ENCODE results near the gene PAXX.
A peak's percentile ranks its signal among the peaks of the same experiment; 100 is the strongest.

Gene PAXX

DNA sequence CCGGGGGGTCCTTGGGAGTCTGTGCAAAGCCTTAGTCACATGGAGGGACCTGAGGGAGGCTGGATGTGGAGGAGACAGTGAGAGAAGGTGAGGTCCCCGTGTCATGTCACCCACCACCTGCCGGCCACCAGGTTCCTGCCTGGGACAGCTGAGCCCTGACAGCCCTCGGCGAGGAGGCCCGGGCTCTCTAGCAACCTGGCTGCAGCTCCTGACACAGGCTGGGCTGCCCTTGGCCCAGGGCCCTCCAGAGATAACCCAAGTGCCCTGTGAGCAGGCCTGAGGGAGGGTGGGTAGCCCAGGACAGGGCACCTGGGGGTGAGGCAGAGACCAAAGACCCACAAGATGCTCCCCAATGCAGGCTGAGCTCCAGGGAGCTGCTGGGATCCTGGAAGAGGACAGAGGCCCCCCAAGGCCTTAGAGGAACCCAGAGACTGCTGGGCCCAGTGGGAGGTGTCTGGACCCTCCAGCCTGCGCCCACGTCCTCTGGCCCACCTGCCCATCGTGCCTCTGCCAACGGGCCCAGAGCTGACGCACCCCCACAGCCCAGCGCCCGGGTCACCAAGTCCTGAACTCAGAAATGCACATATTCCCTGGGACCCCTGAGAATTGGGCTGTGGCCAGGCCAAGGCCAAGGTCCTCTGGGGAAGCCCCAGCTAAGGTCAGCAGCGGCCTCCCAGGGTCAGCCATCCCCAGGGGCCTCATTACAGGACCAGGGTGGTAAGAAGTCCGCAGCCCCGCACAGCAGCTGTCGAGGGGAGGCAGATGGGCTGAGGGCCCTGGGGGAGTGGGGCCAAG, 23.7 kb upstream of the PAXX start:
- DNase-seq, result no peak

DNA sequence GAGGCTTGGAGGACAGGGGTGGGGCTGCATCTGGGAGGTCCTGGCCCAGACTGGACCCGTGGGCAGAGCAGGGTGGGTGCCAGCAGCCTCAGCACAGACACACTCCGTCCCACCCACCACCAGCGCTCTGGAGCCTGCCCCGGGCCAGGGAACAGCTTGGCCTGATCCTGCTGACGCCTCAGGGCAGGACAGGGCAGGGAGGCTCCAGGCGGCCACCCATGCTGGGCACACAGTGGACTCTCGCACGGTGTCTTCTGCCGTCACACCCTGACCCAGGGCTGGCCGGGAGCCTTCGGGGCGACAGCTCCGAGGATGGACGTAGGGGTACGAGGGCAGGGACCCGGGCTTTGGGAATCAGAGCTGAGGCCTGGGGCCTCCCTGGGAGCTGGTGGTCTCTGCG, 23.1 kb upstream of the PAXX start:
- no peak for DNase-seq

DNA sequence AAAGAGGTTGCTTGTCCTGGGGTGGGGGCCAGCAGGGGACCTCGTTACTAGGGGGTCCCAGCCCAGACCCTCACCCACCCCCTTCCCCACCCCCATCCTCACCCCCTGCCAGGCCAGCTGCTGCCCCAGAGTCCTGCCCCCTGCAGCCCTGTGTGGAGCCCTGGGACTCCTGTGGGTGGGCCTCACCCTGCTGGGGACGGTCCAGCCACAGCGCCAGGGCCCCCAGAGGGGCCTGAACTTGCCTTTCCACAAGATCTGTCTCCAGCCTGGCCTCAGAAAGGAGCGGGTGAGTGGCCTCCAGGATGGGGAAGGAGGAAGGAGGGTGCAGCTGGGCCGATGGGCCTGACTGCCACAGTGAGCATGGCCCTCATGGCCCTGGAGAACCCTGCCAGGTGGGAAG, 22.4 kb upstream of the PAXX start:
- no peak for DNase-seq

DNA sequence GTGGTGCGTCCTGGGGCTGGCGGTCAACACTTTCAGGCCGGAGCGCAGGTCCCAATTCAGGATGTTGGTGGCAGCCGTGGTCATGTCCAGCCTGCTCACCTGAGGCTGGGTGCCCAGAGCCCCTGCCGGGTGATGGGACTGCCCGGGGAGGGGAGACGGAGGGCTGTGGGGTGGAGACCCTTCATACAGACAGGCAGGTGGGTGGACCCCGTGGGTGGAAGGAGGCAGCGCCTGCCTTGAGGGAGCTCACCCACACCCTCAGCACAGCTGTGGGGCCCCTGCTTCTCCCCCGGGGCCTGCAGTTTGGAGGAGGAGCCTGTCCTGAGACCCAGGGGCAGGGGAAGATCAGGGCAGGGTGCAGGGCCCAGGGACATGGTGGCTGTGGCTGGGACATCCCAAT, 21.9 kb upstream of the PAXX start:
- no peak for DNase-seq

DNA sequence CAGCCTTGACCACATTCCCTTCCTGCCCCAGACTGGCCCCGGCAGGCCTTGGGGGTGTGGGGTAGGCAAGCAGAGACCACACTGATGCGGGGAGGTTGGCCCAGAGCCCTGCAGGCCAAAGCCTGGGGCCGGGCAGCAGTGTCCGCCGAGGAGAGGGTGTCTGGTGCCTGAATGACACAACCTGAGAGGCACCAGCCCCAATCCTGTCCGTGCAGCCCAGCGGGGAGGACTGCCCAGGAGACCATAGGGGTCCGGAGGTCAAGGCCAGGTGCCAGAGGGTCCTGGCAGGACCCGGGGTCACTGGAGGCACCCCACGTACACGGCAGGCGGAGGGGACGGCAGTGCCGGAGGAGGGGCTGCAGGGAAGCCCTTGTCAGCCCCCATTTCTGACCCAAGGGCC, 20.5 kb upstream of the PAXX start:
- DNase-seq, result no peak

DNA sequence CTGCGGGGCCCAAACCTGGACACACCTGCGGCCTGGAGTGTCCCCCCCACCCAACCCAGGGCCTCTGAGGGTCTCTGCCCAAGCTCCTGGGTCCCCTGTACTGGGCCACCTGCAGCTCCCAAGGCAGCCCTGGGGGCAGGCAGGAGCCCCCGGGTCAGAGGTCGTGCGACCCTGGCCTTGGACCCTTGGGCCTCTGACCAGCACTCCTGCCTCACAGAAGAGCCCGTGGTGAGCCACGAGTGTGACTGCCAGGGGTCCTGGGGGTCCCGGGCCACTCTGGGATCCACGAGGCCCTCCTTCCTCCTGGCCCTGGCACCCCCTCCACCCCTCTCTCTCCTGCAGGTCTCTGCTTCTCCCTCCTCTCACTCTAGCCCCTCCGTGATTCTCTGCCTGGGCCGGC, 19.9 kb upstream of the PAXX start:
- no peak for DNase-seq

DNA sequence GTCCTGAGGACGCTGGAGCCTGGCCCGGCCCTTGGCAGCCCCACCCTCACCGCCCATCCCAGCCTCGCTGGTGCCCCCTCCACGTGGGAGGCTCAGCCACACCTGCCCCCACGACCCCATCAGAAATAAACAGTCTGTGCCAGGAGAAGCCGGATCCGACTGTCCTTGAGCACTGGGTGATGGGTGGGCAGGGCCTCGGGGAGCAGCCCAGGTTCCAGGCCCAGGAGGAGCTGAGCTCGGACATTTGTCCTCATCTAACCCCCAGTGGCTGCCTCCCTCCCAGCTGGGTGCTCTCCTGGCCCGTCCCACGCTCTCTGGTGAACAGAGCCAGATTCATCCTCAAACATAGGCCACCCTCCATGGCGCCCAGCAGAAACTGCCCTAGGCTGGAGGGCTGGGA, 19.5 kb upstream of the PAXX start:
- DNase-seq, result no peak

DNA sequence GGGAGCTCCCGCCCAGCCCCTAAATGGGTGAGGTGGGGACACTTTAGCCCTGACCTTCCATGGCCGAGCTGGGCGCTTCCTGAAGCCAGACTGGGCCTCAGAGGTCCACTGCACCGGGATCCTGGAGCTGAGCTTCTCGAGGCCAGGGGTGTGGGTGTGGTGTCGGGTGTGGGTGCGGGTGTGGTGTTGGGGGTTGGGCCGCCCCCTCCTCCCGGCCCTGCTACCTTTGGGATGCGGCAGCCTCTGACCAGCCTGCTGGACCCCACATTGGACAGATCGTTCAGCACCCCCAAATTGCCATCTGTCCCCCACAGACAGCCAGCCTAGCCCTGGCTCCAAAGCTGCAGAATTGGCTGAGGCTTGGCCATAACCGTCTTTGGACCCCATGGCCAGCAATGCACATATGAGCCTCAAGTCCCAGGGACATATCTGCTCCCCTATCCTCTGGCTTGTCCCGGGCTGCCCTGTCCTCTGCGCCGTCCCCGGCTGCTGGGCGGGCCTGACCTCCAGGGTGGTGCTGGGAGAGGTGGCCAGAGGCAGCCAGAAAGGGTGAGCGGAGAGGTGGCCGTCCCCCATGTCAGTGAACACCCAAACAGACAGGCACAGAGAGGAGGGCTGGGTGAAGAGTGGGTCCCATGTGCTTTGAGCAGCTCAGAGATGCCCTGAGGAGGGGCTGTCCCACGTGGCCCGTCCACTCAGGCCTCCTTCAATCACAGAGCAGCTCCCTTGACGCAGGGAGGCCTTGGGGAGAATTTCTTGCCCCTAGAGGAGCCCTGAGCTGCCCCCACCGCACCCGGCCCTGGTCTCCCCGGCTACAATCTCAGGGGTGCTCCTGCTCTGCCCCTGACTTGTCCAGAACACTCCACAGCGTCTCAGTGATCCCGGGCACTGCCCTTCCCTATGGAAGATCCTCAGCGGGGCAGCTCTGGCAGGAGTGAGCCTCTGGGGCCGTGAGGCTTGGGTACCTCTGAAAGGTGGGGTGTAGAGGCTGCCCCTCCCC, 18.3 kb upstream of the PAXX start:
- DNase-seq, result no peak

DNA sequence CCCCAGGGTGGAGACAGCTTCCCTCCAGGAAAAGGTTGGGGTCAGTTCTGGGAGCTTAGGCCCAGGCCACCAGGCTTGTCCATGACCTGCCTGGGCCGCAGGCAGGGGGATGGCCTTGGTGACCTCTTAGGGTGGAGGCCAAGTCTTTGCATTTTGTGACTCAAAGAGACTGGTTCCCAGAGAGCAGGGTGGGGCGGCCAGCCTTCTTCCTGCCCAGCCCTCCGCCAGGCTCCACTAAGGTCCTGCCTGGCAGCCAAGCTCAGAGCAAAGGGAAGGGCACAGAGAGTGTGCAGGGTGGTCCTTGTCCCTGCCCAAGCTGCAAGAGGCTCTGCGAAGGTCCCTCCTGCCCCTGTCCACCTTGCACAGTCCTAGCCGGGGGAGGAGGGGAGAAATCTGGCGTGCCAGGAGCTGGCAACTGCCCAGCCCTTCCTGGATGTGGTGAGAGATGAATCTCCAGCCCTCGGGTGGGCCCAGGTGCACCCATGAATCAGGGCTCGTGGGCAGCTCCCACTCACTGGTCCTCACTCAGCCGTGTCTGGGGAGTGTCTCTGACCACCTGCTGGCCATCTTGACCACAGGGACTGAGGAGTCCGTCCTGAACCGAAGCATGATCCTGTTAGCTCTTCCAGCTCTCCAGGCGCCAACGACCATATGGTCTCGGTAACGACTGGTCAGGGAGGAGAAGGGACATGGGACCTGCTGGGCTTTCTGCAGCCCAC, 17.2 kb upstream of the PAXX start:
- peak; percentile 44 for DNase-seq

DNA sequence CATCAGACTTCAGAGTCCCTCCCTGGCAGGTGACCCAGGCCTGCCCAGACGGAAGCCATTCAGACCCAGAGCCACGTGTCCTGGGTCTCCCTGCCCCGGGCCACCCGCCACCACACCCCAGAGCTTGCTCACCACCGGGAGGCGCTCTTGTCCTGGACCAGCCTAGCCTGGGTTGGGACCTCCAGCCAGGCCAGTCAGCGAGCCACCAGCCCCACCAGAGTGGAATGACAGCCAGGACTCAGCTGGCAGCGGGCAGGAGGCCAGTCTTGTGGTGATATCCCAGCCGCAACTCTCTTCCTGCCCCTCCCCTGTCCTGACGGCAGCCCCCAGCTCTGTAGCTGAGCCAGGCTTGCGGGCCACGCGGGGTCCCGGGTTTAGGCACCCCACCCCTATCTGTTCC, 16.6 kb upstream of the PAXX start:
- DNase-seq, result peak; percentile 94

DNA sequence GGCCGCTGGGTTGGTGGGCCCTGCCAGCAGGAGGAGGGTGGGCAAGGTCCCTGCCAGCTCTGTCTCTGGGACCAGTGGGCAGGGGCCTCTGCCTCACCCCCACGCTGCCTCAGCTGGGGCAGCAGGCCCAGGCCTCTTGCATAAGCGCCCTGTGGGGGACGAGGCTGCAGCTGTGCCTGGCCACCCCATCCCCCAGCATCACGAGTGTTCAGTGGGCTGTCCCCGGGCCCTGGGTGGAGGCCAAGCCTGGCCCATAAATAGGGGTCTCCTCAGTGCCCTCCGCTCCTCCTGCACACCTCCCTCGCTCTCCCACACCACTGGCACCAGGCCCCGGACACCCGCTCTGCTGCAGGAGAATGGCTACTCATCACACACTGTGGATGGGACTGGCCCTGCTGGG, 15.0 kb upstream of the PAXX start, which contains the start of gene PTGDS:
PTGDS (plus strand) TSS at position 282 of the 400 bp plus-strand sequence; CDS start at position 357, 75 bp downstream.
- no peak for DNase-seq

DNA sequence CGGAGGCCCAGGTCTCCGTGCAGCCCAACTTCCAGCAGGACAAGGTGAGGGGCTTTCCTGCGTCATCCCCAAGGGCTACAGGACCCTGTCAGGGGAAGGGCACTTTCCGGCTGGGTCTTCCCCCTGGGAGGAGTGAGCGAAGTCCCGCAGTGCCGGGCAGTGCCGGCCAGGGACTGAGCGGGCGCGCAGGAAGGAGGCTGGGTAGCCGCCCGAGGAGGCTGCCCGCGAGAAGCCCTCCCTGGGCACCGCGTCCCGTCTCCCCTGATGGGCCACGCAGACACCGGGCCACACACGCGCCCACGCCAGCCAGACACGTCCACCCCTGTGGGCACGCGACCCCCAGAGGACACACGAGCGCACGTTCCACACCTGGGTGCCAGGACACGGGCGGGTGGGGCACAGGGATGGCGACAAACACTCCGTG, 14.6 kb upstream of the PAXX start:
- DNase-seq, result no peak

DNA sequence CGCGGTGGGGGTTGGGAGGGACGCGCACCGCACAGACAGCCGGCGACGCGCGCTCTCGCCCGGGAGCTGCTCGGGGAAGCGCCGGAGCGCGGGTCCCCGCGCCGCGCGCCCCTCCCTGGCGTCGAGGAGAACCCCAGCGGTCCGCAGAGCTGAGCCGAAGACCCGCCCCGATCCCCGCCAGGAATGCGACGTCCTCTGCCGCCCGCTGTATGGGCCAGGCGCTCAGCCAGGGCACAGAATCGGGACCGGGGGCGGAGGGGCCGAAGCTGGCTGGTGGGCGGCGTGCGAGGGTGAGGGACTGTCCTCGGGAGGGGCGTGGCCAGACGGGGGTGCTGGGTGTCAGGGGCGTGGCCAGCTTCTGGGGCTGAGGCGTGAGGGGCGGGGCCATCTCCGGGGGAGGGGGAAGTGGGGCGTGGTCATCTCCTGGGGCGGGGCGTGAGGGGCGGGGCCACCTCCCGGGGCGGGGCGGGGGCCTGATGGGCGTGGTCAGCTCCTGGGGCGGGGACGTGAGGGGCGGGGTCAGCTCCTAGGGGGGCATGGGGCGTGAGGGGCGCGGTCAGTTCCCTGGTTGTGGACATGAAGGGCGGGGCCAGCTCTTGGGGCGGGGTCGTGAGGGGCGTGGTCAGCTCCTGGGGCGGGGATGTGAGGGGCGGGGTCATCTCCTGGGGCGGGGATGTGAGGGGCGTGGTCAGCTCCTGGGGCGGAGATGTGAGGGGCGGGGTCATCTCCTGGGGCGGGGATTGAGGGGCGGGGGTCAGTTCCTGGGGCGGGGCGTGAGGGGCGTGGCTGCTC, 14.0 kb upstream of the PAXX start:
- peak; percentile 66 for DNase-seq

DNA sequence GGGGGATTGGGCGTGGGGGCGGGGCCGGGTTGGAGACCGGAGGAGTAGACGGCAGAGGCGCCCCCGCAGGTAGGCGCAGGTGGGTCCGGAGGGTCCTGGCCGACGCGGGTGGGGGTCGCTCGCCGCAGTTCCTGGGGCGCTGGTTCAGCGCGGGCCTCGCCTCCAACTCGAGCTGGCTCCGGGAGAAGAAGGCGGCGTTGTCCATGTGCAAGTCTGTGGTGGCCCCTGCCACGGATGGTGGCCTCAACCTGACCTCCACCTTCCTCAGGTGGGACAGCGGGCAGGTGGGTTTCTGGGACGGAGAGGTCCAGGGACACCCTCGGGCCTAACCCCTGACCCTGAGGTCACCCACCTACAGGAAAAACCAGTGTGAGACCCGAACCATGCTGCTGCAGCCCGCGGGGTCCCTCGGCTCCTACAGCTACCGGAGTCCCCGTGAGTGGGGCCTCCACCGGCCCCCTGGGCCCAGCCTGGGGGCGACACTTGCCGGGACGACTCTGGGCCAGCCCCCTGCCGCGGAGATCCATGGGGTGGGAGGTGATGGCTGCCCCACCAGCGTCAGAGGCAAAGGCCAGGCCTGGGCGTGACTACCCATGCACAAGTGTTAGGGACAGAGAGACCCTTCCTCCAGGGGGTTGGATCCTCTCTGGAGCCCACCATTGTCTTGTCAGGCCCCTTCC, 13.2 kb upstream of the PAXX start:
- DNase-seq, result no peak

DNA sequence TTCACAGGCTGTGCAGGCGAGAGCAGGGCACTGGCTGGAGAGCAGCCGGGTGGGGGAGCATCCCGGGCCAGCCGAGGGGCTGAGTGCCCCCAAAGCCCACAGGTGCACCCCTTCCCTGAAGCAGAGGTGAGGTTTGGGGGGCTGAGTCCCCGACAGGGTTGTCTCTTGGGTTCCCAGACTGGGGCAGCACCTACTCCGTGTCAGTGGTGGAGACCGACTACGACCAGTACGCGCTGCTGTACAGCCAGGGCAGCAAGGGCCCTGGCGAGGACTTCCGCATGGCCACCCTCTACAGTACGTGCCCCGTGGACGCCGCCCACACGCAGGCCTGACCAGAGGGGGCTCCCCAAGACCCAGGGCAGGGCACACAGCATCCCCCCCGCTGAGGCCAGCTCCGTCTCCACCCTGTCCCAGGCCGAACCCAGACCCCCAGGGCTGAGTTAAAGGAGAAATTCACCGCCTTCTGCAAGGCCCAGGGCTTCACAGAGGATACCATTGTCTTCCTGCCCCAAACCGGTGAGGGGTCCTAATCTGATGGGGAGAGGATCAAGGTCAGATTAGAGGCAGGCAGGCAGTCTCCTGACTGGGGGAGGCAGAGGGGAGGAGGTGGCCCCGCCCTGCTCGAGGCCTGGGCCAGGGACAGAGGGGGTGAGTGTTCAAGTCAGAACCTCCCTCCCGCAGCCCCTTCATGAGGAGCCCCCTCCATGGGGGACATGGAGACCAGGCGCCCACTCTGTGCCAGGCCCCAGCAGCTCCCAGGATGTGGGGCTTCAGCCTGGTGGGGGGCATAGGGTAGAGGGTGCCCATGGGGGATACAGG, 12.2 kb upstream of the PAXX start:
- no peak for DNase-seq

DNA sequence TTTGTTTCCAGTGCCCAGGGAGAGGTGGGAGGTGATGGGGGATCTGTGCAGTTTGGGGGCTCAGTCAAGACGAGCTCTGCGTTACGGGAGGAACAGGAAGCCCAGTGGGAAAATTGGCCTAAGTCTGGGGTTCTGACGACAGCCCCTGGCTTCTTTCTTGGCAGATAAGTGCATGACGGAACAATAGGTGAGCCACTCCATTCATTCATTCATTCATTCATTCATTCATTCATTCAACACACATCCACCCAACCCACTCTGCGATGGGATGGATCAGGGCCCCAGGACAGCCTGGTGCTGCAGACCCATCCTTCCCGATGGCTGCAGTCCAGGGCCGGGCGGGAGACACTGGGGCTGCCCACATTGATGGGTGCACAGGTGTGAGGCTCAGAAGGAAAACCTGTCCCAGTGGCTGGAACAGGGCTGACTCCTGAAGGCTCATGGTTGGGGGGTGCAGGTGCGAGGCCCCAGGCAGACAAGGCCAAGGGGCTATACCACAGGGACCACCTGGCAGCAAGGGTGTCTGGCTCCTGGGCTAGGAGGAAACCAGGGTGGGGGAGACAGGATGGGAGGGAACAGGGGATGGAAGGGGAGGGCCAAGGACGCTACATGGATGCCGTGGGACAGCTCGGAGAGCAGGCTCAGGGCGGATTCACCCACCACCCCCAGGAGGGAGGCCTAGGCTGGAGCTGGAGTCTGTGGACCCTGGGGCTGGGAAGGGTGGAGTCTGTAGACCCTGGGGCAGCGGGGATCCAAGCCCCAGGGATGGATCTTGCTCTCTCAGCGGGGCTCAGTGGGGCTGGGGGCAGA, 11.3 kb upstream of the PAXX start:
- DNase-seq, result no peak

DNA sequence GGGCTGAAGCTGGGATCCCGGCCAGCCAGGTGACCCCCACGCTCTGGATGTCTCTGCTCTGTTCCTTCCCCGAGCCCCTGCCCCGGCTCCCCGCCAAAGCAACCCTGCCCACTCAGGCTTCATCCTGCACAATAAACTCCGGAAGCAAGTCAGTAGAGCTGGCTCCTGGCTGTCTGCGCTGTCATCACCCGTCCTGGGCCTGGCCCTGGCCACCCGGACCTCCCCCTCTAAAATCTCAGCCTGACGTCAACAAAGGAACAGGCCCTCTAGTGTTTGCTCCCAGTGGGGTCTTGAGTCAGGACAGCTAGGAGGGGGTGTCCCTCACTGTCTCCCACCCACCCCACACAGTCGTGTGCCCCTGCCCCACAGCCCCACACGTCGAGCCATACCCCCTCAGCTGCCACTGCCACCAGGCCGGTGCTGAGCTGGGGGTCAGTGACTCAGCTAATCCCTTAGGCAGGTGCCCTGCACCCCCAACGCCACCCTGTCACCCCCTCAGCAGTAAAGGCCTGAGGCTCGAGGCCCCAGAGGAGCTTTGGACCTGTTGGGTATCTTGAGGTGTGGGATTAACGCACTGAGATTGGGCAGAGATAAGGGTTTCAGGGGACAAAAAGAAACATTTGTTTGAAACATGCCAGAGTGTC, 10.5 kb upstream of the PAXX start:
- DNase-seq, result no peak

DNA sequence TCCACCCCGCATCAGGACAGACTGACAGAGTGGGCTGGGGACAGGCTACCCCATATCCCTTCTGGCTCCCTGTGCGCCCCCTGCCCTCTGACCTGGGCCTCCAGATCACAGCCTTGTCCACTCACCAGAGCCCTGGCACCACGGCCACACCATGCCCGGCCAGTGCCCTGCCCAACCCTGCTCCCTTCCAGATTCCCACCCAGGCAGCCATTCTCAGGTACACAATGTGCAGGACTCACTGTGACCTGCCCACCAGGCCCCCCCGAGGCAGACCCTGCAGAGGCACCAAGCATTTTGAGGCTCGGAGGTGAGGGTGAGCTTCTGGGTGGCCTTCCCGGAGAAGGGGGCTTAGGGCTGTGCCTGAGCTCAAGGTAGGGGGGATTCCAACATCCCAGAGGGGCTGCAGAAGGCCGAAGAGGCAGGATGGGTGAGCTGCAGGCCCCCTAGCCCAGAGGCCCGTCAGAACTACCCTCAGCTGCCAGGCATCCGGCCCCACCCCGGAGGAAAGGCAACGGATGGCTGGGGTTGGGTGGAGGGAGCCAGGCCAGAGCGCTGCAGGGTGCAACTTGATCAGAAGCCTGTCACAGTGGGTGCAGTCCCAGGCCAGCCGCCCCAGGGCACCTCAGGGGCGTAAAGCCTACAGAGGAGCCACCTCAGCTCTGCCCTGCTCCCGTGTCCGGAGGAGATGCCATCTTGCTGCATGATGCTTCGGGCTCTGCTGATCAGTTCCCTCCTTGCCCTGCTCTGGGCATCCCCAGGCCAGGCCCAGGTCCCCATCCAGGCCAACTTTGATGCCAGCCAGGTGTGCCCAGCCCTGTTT, 9.8 kb upstream of the PAXX start, which contains the start of gene LCNL1:
LCNL1 (plus strand) TSS at position 762 of the 820 bp plus-strand sequence. CDS start 594 bp downstream, outside the sequence.
- DNase-seq, result no peak
